IPS-NIHi7 (cell line): ENCODE data around the gene RASSF10.

Experiments used
- DNase-seq: peaks from one replicate; pipeline ENCODE4 v3.0.0; 2012; ENCODE audit warnings: mixed read lengths; ENCODE audit errors: extremely low spot score

The RASSF10 gene

GRCh38 chr11:12994476-12994875 is 14.6 kb upstream of the RASSF10 start:
- DNase-seq, result no peak

DNA sequence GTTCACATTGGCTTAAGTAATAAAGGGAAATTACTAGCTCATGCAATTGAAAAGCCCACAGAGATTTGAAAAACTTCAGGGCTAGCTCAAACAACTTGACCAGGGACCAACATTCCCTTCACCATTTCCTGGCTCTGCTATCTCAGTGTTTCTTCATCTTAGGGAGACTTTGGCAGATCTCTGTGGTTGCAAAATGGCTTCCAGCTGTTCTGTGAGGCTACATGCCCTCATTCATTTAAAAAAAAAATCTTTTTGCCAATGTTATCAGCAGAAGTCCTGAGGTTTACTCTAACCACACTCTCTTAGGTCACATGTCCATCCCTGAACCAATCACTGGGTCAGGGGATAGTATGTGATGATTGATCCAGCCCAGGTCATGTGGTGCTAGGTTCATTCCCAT is 13.9 kb upstream of the RASSF10 start:
- DNase-seq, result no peak

- no peak for DNase-seq
Observed at GRCh38 chr11:12995823-12996222, 13.3 kb upstream of the RASSF10 start.

DNA sequence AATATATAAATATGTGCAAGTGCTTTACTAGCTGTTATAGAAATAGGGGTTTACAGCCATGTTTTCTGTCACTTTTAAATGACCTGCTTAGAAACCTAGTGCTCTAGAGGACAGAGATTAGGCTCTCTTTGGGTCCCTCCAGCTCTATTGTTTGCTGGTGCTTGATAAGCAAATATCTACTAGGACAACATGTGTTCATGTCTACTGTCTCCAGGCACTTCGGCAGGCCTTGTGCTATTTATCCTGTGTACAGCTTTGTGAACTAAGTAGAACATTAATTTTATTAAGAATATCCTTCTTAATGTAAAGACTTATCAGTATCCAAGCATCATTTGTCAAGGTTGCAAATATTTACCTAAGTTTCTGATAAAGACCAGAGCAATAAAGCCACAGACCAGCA is 11.9 kb upstream of the RASSF10 start:
- DNase-seq, result no peak

DNA sequence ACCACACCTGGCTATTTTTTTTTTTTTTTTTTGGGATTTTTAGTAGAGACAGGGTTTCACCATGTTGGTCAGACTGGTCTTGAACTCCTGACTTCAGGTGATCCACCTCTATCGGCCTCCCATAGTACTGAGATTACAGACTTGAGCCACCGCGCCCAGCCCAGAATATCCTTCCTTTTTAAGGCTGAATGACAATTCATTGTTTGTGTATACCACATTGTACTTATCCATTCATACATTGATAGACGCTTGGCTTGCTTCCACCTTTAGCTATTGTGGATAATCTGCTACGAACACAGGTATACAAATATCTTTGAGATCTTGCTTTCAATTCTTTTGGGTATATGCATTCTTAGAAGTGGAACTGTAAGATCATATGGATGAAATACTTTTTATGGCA is 10.8 kb upstream of the RASSF10 start:
- no peak for DNase-seq

GRCh38 chr11:12999597-12999996 is 9.5 kb upstream of the RASSF10 start:
- no peak for DNase-seq

DNA sequence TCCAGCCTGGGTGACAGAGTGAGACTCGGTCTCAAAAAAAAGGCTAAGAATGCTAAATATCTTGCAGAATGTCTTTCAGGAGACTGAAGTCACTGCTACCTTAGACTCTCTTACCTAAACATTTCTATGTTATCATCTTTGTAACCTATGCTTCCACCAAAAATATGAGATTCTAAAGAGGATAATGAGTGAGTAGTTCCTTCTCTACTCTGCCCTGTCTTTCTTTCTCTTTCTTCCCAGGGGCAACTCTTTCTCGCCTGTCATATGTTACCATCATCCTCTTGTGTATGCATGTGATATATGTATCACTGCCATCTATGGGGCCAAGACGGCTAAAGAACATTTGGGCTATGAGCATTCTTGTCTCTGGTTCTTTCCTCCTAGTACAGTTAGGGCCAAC is 9.0 kb upstream of the RASSF10 start:
- no peak for DNase-seq

DNA sequence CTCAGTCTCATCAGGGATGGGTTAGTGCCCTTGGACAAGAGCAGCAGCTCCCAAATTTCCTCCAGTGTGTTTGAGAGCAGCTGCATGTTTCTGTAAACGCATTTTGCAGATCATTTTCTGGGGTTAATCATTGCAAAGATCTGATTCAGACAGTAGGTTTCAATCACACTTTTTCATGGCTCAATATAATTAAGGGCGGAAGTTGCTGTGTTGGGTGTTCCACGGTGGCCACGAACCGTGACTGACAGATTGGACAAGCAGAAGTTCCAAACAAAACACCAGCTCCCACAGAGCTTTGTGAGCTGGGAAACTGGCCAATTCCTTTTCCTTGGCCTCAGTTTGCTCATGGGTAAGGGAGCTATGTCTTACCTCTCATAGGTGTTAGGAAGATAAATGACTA is 8.4 kb upstream of the RASSF10 start:
- no peak for DNase-seq

- DNase-seq, result no peak
Observed at GRCh38 chr11:13003736-13004493, 5.2 kb upstream of the RASSF10 start.

- no peak for DNase-seq
Observed at GRCh38 chr11:13007182-13008060, 1.7 kb upstream of the RASSF10 start.

- no peak for DNase-seq
Observed at GRCh38 chr11:13008061-13008435, 1.1 kb upstream of the RASSF10 start.

GRCh38 chr11:13009476-13009920 is 382 bp downstream of the RASSF10 start:
- no peak for DNase-seq

DNA sequence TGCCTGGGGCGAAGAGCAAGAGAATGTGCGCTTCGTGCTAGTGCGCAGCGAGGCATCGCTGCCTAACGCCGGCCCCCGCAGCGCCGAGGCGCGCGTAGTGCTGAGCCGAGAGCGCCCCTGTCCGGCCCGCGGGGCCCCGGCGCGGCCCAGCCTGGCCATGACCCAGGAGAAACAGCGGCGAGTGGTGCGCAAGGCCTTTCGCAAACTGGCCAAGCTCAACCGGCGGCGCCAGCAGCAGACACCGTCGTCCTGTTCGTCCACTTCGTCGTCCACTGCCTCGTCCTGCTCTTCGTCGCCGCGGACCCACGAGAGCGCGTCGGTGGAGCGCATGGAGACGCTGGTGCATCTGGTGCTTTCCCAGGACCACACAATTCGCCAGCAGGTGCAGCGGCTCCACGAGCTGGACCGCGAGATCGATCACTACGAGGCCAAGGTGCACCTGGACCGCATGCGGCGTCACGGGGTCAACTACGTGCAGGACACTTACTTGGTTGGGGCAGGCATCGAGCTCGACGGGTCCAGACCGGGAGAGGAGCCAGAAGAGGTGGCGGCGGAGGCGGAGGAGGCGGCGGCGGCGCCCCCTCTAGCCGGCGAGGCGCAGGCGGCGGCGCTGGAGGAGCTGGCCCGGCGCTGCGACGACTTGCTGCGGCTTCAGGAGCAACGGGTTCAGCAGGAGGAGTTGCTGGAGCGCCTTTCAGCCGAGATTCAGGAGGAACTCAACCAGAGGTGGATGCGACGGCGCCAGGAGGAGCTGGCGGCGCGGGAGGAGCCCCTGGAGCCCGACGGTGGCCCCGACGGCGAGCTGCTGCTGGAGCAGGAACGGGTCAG is 1.0 kb downstream of the RASSF10 start:
- peak; percentile 44 for DNase-seq

DNA sequence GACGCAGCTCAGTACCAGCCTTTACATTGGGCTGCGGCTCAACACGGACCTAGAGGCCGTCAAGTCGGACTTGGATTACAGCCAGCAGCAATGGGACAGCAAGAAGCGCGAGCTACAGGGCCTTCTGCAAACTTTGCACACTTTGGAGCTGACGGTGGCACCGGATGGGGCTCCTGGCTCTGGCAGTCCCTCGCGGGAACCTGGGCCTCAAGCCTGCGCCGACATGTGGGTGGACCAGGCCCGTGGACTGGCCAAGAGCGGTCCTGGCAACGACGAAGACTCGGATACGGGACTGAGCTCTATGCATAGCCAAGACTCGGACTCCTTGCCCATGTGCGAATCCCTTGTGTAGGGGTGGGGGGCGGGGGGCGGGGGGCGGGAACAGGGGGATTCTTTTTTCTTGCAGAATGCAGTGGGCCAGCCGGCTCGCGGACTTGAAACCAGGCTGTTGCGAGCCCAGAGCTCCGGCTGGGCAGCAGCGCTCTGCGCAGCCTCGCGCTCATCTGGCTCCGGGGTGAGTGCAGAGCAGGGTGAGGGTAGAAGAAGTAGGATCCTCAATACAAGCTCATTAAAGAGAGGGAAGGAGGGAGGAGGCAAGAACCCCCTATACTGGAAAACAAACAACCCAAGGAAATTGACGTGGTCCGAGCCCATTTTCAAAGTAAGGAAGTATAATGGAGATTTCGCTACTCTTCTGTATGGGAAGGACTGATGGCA is 1.8 kb downstream of the RASSF10 start:
- peak; percentile 29 for DNase-seq

GRCh38 chr11:13011466-13012055 is 2.4 kb downstream of the RASSF10 start:
- DNase-seq, result no peak

DNA sequence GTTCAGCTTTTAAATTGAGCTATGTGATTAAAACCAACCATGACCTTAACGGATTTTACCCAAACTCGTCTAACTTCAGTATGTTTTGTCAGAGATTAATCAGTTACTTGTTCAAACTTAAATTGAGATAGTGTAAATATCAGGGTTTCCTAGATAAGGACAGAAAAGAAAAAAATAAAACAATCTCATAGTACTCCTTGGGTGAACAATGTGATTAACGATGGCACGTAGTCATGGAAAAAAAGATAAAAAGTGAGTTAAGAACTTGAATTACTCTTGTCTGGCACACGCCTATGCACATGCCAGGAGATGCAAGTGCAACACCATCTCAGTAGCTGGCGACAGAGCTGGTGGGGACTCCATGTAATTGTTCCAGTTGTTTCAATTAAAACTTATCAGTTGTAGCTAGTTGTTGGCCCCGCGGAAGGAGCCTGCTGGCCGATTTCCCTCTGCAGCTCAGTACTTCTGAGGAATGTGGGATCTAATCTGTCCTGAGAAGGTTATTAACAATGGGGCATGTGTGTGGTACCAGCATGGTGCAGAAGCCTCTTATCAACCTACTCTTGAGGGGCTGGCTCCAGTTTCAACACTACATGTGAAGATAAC is 3.0 kb downstream of the RASSF10 start:
- peak; percentile 20 for DNase-seq

GRCh38 chr11:13013054-13013488 is 4.0 kb downstream of the RASSF10 start:
- DNase-seq, result no peak

DNA sequence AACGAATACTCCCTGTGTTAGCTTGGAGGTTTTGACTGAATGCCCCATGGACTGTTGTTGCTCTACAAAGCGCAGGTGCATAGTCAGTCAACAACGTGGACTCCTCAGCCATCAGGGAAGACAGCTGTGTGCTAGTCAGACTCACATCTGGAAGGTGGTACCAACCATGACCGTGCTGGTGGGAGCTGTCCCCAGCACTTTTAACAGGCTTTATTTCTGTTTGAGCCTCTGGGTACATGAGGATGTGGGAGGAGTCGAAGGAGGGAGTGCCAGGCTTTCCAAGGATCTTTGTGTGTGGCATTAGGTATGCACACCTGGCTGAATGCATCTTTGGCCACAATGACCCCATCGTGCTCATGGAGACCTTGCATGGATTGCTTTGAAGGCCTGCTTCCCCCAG is 6.6 kb downstream of the RASSF10 start:
- no peak for DNase-seq

DNA sequence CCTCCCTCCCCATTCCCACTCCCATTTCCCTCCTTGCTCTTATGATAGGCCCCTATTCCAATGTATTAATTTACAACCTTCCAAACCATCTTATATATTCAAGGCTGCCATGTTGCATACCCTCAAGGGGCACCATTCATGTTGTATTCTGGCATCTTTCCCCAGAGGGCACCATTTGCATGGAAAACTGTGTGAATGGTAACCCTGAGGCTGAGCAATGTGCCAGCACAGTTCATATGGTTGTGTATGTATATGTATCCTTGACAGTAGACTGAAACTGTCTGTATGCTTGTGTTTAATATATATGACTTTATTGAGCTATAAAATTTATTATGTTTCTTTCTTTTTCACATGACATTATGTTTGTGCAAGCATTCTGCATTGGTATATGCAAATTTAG is 7.3 kb downstream of the RASSF10 start:
- no peak for DNase-seq

DNA sequence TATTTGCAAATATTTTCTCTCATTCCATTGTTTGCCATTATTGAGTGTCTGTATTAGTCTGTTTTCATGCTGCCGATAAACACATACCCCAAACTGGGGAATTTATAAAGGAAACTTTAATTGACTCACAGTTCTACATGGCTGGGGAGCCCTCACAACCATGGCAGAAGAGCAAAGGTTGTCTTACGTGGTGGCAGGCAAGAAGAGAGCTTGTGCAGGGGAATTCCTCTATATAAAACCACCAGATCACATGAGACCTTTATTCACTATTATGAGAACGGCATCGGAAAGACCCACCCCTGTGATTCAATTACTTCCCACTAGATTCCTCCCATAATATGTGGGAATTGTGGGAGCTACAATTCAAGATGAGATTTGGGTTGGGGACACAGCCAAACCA is 10.2 kb downstream of the RASSF10 start:
- no peak for DNase-seq

- DNase-seq, result no peak
Observed at GRCh38 chr11:13023423-13023822, 14.3 kb downstream of the RASSF10 start.
